A375 (cell line): ENCODE measurements around the gene HES6. TPM values are rescaled to one million over a fixed set of nuclear protein-coding genes. Genes with fewer than 3 reads are reported as not detected.

ENCODE experiments used
- total RNA-seq: library from RNA; depleted of rRNA; stranded (reverse); fragments of >200 nt; shearing (Covaris generic); gene quantifications from 2 replicates; pipeline ENCODE4 v1.2.3, GENCODE V29; 2014; rRNA removed

Gene HES6, protein sequence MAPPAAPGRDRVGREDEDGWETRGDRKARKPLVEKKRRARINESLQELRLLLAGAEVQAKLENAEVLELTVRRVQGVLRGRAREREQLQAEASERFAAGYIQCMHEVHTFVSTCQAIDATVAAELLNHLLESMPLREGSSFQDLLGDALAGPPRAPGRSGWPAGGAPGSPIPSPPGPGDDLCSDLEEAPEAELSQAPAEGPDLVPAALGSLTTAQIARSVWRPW
- total RNA-seq: 13.4 and 16.1 TPM in 2 replicates

DNA sequence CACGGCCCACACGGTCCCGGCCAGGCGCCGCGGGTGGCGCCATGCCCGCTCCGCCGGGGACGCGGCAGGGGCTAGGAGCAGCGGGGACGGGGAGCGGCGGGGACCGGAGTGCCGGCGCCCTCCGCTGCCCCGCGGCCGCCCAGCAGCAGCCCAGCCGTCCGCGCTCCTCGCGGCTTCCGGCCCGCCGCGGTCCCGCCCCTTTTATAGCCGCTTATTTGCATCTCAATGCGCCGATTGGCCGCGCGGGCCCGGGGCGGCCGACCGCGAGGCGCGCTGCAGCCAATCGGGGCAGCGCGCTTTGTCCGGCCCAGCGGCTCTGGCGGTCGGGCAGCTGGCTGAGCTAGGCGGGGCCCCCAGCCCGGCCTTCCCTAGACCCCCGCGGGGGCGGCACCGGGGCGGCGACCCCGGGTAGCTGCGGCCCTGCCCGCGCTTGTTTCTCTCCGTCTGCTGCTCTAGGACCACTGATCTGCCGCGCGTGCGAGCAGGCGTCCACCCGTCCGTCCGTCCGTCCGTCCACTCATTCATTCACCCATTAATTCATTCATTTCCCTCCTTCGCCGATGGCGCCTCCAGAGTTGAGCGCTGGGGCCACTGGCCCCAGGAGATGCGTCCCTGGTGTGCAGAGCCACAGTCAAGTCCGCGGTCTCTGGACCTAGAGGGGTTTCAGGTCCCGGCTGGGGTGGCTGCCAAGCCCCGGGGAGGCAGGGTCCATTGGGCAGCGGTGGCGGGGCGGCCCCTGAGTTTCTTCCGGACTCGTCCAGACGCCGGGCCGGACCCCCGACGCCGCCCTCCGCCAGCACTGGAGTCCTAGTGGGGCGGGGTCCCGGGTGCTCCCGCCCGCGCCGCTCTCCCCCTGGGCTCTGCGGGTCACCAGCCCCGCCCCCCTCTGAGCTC is at the start of gene HES6:
Gene HES6, minus strand, starts transcription at position 176 of the 894 bp plus-strand sequence. Its CDS starts 133 bp downstream, at position 43.

DNA sequence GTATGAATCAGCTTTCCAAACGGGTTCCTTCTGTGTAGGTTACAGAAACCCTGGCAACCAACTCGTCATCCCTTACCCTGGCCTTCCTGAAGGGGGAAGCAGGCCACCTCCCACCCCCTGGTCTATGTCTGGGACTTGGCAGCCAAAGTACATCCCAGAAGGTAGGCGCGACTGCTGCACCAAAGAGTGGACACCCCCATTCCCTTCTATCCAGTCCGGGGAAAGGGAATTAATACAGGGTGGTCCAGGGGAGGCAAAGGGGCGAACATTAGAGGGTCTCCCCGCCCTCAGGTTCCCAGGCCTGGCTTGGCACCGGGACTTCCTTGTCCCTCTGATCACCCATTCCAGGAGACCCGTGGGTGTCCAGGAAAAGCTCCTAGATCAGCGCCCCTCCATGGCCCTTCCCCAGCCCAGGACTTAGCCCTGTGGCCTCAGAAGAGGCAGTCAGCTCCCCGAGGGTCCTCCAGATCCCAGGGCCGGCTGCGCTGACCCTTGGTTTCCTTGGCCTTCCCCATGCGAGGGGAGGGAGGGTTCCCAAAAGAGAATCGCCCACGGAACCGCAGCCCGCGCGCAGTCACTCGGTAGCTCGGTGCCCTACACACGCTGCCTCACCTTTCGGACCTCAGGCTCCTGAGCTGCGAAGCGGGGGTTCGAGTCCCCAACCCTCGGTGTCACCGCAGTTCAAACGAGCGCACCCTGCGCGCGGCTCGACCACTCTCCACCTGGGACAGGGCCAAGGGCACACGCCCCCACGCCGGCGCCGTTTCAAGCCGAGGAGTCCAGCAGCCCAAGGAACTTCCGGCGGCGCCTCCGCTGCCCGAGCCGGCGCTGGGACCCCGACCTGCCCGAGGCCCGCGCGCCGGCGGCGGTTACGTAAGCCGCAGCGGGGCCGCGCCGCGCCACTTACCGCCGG is 48.2 kb upstream of the HES6 start, which contains the start of gene PER2:
Gene PER2, minus strand, starts transcription at position 874 of the 913 bp plus-strand sequence. CDS start 10,674 bp downstream, outside the sequence.

DNA sequence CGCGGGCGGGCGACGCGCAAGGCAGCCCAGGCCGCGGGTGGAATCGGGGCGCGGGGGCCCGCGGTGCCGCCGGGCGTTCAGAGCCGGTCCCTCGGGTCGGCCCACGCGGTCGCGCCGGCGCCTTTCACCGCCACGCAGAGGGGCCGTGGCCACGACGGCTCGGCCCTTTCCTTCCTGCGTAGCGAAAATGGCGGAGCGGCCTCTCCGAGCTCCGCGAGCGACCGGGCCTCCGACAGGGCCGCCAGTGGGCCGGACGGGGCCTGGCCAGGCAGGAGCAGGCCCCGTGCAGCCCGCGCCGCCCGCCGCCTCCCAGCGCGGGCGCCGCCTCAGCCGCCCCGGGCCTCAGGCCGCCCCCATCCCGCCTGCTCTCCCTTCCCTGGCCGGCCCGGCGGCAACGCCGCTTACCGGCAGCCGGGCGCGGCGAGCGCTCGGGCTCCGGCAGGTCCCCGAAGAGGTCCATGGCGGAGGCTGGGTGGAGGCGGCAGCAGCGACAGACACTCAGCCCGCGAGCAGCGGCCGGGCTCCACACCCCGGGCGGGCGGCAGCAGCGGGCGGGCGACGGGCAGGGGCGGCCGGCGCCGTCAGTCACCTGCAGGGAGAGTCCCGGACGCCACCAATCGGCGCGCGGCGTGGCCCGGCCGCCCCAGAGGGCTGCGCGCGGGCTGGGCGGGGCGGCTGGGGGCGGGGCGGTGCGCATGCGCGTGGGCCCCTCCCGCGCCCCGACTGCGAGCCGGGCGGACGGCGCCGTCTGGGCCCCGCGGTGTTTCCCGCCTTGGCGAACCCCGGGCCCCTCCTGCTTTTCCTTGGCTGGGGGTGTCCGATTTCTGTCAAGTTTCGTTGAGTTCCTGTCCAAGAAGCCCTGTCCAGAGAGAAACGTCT is 36.5 kb downstream of the HES6 start, which contains the start of gene ILKAP:
Gene ILKAP, minus strand, starts transcription at position 602 of the 879 bp plus-strand sequence. Its CDS starts 142 bp downstream, at position 460.

Other genes starting within 250 kb of the HES6 start
- gene SCLY, start 179.0 kb downstream of the HES6 start, total RNA-seq: 37.2 and 43.1 TPM in 2 replicates
- 0.40 and 0.41 TPM in 2 replicates for gene ESPNL, start 139.7 kb downstream of the HES6 start, total RNA-seq
- 0.04 and 0.08 TPM in 2 replicates for gene KLHL30, start 101.4 kb downstream of the HES6 start, total RNA-seq
- 11.2 and 14.8 TPM in 2 replicates for gene ERFE, start 81.1 kb downstream of the HES6 start, total RNA-seq
- gene ILKAP, start 36.3 kb downstream of the HES6 start, total RNA-seq: 18.1 and 18.4 TPM in 2 replicates
- gene PER2, start 48.6 kb upstream of the HES6 start, total RNA-seq: 4.4 and 4.8 TPM in 2 replicates
- 3.9 and 4.2 TPM in 2 replicates for gene TRAF3IP1, start 80.5 kb upstream of the HES6 start, total RNA-seq
- 29.0 and 29.5 TPM in 2 replicates for gene ASB1, start 186.9 kb upstream of the HES6 start, total RNA-seq